Spleen (tissue), 11 donors: Measurements from ENCODE around the gene STRN4. TPM values are rescaled to one million over a fixed set of nuclear protein-coding genes. Genes with fewer than 3 reads are reported as not detected.
"Not testable (repeated sequence)": the region's sequence is repeated elsewhere in the genome, so short reads cannot be mapped to it uniquely, and the experiment has no call there.

Experiments
- DNase-seq: peaks from one replicate; pipeline ENCODE4 v3.0.0-alpha.2; 2020
- H3K27ac ChIP-seq, 8 donors: fragments of 200-600 bp; sonication (generic) in 7 of 8; 1 replicate in 4 of 8; 2 replicates in 4 of 8; pipeline versions ENCODE4 v1.5.0 to v1.8.0; 2016 to 2021; ENCODE audit warnings: inconsistent platforms in 4 of 8, mild to moderate bottlenecking in 4 of 8, moderate library complexity in 1 of 8
- H3K27me3 ChIP-seq, 7 donors: fragments of 200-600 bp; sonication (generic) in 6 of 7; replicated peaks in 1 of 7; 1 replicate in 4 of 7; 2 replicates in 3 of 7; pipeline versions ENCODE4 v1.5.0 to v1.8.0; 2016 to 2021; ENCODE audit warnings: inconsistent platforms in 3 of 7, mild to moderate bottlenecking in 1 of 7
- H3K36me3 ChIP-seq, 6 donors: fragments of 200-600 bp; sonication (generic) in 5 of 6; 1 replicate in 4 of 6; 2 replicates in 2 of 6; pipeline versions ENCODE4 v1.5.0 to v1.8.0; 2016 to 2021; ENCODE audit warnings: inconsistent platforms in 2 of 6
- H3K4me1 ChIP-seq, 6 donors: fragments of 200-600 bp; sonication (generic) in 5 of 6; 1 replicate in 3 of 6; 2 replicates in 3 of 6; pipeline versions ENCODE4 v1.5.0 to v1.8.0; 2016 to 2021; ENCODE audit warnings: inconsistent platforms in 3 of 6
- H3K4me3 ChIP-seq, 8 donors: fragments of 200-600 bp; sonication (generic) in 7 of 8; 1 replicate in 4 of 8; 2 replicates in 4 of 8; pipeline versions ENCODE4 v1.5.0 to v1.8.0; 2016 to 2021; ENCODE audit warnings: inconsistent platforms in 4 of 8, mild to moderate bottlenecking in 4 of 8, moderate library complexity in 2 of 8
- H3K9me3 ChIP-seq, 8 donors: fragments of 200-600 bp; sonication (generic) in 7 of 8; 1 replicate in 4 of 8; 2 replicates in 4 of 8; pipeline versions ENCODE4 v1.5.0 to v1.8.0; 2016 to 2021; ENCODE audit warnings: inconsistent platforms in 4 of 8
- POLR2A ChIP-seq, 3 donors: fragments of 450-650 bp; IDR thresholded peaks; one replicate each; pipeline ENCODE4 v1.5.1; 2017; ENCODE audit warnings: antibody characterized with exemption in 3 of 3, mild to moderate bottlenecking in 1 of 3
- POLR2AphosphoS5 ChIP-seq, 3 donors: sonication (generic); formaldehyde crosslinking; IDR thresholded peaks; one replicate each; pipeline ENCODE4 v1.5.1; 2017; ENCODE audit warnings: antibody characterized with exemption in 3 of 3
- WGBS, 5 donors: extraction: QIAGEN DNeasy Blood & Tissue Kit in 3 of 5; methylation state at CpG; one replicate each; pipeline versions ENCODE4 v1.1.5 to v1.1.7; 2013 to 2018; 5-methylcytosine and 5-hydroxymethylcytosine counted together
- intact Hi-C: fragments of 100-400 bp; cut with DNase I; formaldehyde crosslinking; loops from one replicate; pipeline ENCODE4 v1.15.0; 2023; ENCODE audit warnings: low total_unique reads
- polyA plus RNA-seq, 3 donors: library from polyadenylated mRNA; stranded (reverse); fragments of 200-250 nt; gene quantifications; one replicate each; pipeline ENCODE4 v1.2.1, GENCODE V29; 2013
- total RNA-seq, 7 donors: library from RNA; depleted of rRNA in 3 of 7; stranded (reverse); fragments of >200 nt in 3 of 7; fragmentation: NEBNext Ultra II Directional in 4 of 7; extraction: Animal tissue kit (Norgen Biotek cat#: 25700) in 4 of 7; gene quantifications; one replicate each; pipeline versions ENCODE4 v1.1.0 to v1.2.1, GENCODE V29; 2016 to 2021
- TF ChIP-seq, protein P1 (sequence below), 11 experiments: fragments of 200-600 bp in 7 of 11; fragments of 450-650 bp in 4 of 11; sonication (generic) in 4 of 11; IDR thresholded peaks in 8 of 11; conservative IDR thresholded peaks in 3 of 11; 1 replicate in 7 of 11; 2 replicates in 4 of 11; pipeline versions ENCODE4 v1.4.0 to v1.8.0; 2016 to 2021; ENCODE audit warnings: antibody characterized with exemption in 11 of 11, inconsistent platforms in 4 of 11, mild to moderate bottlenecking in 1 of 11
- donor health status: healthy with polysubstance abuse.
- donor health status: DM: no; HTN: no; CAD: no; lungs with moderate emphysema.
- donor health status: DM: no; HTN: no; CAD: no.
- donor health status: Bipolar disorder and iron deficiency.
- donor health status: healthy.
- donor health status: DM: no; HTN: no; CAD: no.
- donor health status: DM: yes; HTN: yes; CAD: no.

Gene STRN4
- total and polyA plus RNA-seq, 10 donors: 28.2 to 143 (median 96.6) TPM

DNA sequence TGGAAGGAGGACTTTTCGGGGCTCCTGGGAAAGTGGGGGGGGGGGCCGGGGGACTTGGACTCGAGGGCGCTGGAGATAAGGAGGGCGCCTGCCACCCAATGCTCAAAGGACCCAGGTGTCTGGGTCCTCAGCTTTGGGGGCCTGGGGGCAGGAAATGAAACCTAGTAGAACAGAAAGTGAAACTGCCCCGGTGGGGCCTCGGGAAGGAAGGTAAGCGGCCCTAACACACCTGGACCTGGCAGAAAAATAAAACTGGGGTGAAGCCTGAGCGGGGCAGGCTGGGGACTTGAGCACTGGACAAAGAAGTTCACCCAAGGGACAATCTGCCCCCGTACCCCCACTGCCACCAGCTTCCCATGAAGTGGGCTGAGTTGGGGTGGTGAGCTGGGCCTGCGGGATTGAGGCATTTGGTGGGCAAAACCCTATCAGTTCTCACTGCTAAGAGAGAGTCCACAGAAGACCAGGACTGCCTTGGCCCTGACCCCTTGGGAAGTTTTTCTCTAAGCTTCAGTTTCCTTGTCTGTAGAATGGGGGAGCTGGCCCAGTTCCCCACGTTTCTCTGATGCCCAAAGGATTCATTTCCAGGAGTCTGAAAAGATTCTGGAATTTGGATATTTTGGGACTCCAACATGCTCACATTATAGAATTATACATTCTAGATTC is 31.7 kb downstream of the STRN4 start:
- DNase-seq: no peak
- H3K36me3 ChIP-seq: peaks cover 0 to 46% (median 28%) of the 10 kb centered on the region in 6 donors
- peak overlapping the region; percentile 84 to 98 (median 94) for H3K27ac ChIP-seq
- H3K27me3 ChIP-seq: no peaks in the 10 kb centered on the region
- no peaks in the 10 kb centered on the region for H3K9me3 ChIP-seq
- intact Hi-C loops: no loop called here
- peak overlapping the region; percentile 50 to 93 (median 77) for H3K4me3 ChIP-seq
- H3K4me1 ChIP-seq: peaks cover 36 to 88% (median 66%) of the 10 kb centered on the region in 6 donors
- TF ChIP-seq POLR2A (IDR thresholded peaks at IDR 0.05) (no peak), POLR2AphosphoS5 (IDR thresholded peaks at IDR 0.05) (no peak)
- TF ChIP-seq, protein P1, sequence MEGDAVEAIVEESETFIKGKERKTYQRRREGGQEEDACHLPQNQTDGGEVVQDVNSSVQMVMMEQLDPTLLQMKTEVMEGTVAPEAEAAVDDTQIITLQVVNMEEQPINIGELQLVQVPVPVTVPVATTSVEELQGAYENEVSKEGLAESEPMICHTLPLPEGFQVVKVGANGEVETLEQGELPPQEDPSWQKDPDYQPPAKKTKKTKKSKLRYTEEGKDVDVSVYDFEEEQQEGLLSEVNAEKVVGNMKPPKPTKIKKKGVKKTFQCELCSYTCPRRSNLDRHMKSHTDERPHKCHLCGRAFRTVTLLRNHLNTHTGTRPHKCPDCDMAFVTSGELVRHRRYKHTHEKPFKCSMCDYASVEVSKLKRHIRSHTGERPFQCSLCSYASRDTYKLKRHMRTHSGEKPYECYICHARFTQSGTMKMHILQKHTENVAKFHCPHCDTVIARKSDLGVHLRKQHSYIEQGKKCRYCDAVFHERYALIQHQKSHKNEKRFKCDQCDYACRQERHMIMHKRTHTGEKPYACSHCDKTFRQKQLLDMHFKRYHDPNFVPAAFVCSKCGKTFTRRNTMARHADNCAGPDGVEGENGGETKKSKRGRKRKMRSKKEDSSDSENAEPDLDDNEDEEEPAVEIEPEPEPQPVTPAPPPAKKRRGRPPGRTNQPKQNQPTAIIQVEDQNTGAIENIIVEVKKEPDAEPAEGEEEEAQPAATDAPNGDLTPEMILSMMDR (IDR thresholded peaks at IDR 0.05 in 8 of 11, conservative IDR thresholded peaks at IDR 0.05 in 3 of 11): no peak
- WGBS, 5 donors: 1 to 4% (median 2%) methylated on average over 8 to 12 of the region's 12 CpGs

DNA sequence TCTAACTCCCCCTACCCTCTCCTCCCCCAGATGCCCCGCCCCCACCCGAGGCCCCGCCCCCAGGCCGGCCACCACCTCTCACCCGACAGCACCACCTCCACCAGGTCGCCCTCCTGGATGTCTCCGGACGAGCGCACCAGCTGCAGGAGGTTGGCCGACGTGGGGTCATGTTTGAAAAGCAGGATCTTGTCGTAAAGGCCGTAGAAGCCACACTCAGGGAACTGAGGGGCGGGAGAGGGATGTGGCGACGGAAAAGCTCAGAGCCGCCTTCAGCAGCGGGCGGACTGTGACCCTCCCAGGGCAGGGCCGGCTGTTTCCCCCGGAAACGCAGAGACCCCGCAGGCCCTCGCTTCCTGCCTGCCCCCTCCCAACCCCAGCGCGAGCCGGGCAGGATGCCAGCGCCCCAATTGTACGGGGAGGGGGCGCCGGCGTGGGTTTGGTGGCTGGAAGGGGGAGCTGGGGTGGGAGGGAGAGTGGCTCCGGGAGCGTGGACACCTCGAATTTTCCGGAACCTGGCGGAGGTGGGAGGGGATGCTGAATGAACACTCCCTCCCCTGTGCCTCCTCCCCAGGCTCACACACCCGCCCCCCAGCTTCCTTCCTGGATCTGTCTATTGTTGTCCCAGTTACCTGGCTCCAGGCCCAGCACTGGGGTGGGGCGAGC is 32.3 kb downstream of the STRN4 start:
- peak; percentile 95 for DNase-seq
- Histone ChIP-seq H3K9me3 (no peaks in the 10 kb centered on the region), H3K27me3 (no peaks in the 10 kb centered on the region), H3K27ac (peak overlapping the region; percentile 84 to 98 (median 94)), H3K4me3 (peak overlapping the region; percentile 50 to 93 (median 77)), H3K4me1 (peaks cover 33 to 81% (median 59%) of the 10 kb centered on the region in 6 donors), H3K36me3 (peaks cover 0 to 46% (median 33%) of the 10 kb centered on the region in 6 donors)
- TF ChIP-seq, protein P1 (IDR thresholded peaks at IDR 0.05 in 8 of 11, conservative IDR thresholded peaks at IDR 0.05 in 3 of 11): no peak
- TF ChIP-seq POLR2A (IDR thresholded peaks at IDR 0.05): no peak
- TF ChIP-seq POLR2AphosphoS5 (IDR thresholded peaks at IDR 0.05): peak; percentile 85 to 91 (median 88)
- intact Hi-C loops: no loop called here
- 0 to 2% (median 1%) methylated on average over 19 to 39 of the region's 39 CpGs for WGBS, 5 donors

DNA sequence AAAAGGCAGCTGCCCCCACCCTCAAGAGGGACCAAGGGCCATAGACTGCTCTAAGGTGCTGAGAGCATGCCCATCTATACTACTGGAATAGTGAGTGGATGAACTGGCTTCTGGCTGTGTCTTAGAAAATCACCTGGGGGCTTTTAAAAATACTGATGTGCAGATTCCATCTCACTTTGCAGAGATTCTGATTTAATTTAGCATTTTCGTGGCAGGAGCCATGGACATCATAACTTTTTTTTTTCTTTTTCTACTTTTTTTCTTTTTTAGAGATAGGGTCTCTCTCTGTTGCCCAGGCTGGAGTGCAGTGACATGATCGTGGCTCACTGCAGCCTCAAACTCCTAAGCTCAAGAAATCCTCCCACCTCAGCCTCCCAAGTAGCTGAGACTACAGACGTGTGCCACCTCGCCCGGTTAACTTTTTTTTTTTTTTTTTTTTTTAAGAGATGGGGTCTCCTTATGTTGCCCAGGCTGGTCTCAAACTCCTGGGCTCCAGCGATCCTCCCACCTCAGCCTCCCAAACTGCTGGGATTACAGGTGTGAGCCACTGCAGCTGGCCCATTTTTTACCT is 33.4 kb downstream of the STRN4 start:
- intact Hi-C loops, DNase-seq, H3K27me3 ChIP-seq, H3K9me3 ChIP-seq: not testable (repeated sequence)
- H3K27ac ChIP-seq: peak overlapping the region in 7 of 8 donors; percentile 87 to 98 (median 96)
- H3K36me3 ChIP-seq: peaks cover 0 to 51% (median 43%) of the 10 kb centered on the region in 6 donors
- 75 to 87% (median 84%) methylated on average over 6 of the region's 6 CpGs for WGBS, 5 donors
- H3K4me3 ChIP-seq: peak overlapping the region in 4 of 8 donors; percentile 50 to 93 (median 82)
- H3K4me1 ChIP-seq: peaks cover 22 to 71% (median 49%) of the 10 kb centered on the region in 6 donors

- Histone ChIP-seq H3K4me1 (peaks cover 18 to 68% (median 41%) of the 10 kb centered on the region in 6 donors), H3K4me3 (no peak overlapping the region), H3K27ac (peak overlapping the region in 2 of 8 donors; percentile 9 to 17), H3K36me3 (peaks cover 0 to 73% (median 63%) of the 10 kb centered on the region in 6 donors), H3K9me3 (no peaks in the 10 kb centered on the region), H3K27me3 (no peaks in the 10 kb centered on the region)
- intact Hi-C loops: no loop called here
- DNase-seq: no peak
- peak; percentile 16 to 69 (median 31) for TF ChIP-seq POLR2AphosphoS5 (IDR thresholded peaks at IDR 0.05)
- no peak for TF ChIP-seq POLR2A (IDR thresholded peaks at IDR 0.05)
- WGBS, 5 donors: 84 to 93% (median 87%) methylated on average over 25 of the region's 25 CpGs
These were observed 35.6 kb downstream of the STRN4 start for GRCh38 chr19:46710687-46711086.
